HG02943 (cell line): ENCODE results near the gene MRPL3.
A peak's percentile ranks its signal among the peaks of the same experiment; 100 is the strongest.

ENCODE experiments used
- ATAC-seq: cut with Tn5 transposase; IDR thresholded peaks from one replicate; pipeline ENCODE4 v1.9.1; 2021; ENCODE audit warnings: mild to moderate bottlenecking, low read depth, moderate library complexity; ENCODE audit not compliant: unreplicated experiment

Gene MRPL3

GRCh38 chr3:131502530-131503319 lies at the start of gene MRPL3:
Gene MRPL3, minus strand, starts transcription at chr3:131502971. Its CDS starts 150 bp downstream, at chr3:131502821.
- ATAC-seq: peak; percentile 98

- ATAC-seq: no peak
These were observed 49.0 kb upstream of the MRPL3 start for GRCh38 chr3:131551761-131552160.

DNA sequence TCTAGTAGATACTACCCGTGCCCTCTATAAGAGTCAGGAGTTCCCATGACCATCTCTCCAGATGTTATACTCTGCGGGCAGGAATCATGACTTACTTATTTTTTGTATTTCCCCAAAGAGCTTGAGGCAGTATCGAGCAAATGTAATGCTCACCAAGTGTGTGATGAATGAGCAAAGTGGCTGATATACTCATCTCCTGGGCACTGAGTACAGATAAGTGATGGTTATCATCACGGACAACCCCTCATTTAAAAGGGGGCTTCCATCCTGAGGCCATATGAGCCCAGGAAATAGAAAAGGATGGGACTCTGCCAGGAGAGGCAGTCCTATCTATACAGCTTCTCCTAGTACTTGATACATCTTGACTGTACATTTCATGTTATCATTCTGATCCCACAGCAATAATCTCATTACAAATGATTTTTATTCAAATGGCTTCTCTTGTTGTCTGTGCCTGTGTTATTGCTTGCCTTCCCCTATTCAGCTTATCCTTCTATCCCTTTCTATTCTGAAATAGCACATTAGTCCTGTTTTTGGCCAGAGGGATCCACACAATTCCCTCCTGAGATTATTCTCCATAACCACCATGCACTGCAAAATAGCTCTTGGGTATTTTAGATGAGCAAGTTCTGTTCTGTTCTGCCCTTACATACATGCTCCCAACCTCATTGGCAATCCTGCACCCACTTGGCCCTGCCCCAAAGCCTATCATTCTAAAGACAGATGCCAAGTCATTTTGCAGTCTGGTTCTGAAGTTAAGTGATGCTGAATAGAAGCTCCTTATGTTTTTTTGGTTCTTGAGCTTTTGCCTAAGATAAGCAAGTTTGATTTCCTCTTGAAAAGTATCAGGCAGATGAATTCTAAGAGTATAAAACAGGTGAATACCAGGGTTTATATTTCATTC lies 48.0 kb upstream of the MRPL3 start:
- no peak for ATAC-seq

GRCh38 chr3:131549340-131549739 lies 46.6 kb upstream of the MRPL3 start:
- ATAC-seq: no peak

GRCh38 chr3:131547585-131547984 lies 44.8 kb upstream of the MRPL3 start:
- ATAC-seq: no peak

DNA sequence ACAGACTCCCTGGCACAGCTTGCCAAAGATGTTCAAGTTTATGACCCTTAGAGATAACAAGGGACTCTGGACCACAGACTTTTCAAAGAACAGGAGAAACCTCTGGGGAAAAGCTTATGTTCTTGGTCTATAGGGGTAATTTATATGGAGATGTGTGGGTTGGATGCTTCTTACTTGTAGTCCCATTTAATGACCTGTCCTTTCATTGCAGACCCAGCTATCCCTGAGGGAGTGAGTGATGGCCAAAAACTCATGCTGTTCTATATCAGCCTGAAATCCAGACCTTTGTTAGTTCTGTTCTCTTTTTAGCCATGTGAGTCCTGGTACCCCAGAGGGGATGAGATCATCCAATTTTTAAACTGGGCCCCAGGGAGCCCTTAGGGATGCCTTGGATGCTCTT lies 43.7 kb upstream of the MRPL3 start:
- ATAC-seq: no peak

DNA sequence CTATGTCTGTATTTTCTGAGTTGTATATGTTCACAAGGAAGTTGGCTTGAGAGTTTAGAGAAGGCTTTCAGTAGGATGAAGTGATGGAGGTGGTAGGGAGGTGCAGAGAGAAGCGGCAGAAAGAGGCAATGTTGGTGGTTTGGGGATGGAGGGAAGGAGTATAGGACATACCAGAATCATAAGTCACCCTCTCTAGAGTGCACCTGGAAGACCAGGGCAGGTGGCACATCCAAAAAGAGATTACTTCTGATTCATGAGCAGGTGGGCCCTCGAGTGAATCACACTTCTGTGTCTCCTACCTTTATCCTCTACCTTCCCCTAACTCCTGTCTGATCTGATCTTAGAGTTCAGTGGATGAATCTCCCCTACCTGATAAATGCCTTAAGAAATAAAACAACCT lies 41.8 kb upstream of the MRPL3 start:
- ATAC-seq: no peak

- no peak for ATAC-seq
These were observed 40.9 kb upstream of the MRPL3 start for GRCh38 chr3:131543714-131544113.

- no peak for ATAC-seq
These were observed 38.5 kb upstream of the MRPL3 start for GRCh38 chr3:131541288-131541687.

- ATAC-seq: no peak
These were observed 38.0 kb upstream of the MRPL3 start for GRCh38 chr3:131540821-131541220.

DNA sequence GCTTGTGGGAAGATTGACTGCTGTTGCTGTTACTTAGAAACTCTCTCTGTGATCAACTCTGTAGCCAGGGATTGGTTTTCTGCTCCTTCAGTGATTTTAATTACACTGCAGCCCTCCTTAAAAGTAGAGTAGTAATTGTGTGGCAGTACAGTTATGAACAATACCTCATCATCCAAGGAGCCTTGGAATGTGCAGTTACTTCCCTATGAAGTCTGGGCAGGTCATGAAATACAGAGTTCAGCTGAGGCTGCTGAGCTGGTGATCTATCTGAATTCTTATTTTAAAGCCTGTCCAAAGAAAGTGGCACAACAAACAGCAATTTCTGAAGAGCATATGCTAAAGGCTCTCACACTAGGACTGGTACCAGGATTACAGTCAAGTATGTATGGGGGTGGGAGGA lies 37.4 kb upstream of the MRPL3 start:
- ATAC-seq: no peak

- ATAC-seq: no peak
These were observed 36.2 kb upstream of the MRPL3 start for GRCh38 chr3:131538968-131539367.

- ATAC-seq: no peak
These were observed 34.8 kb upstream of the MRPL3 start for GRCh38 chr3:131537531-131537930.

DNA sequence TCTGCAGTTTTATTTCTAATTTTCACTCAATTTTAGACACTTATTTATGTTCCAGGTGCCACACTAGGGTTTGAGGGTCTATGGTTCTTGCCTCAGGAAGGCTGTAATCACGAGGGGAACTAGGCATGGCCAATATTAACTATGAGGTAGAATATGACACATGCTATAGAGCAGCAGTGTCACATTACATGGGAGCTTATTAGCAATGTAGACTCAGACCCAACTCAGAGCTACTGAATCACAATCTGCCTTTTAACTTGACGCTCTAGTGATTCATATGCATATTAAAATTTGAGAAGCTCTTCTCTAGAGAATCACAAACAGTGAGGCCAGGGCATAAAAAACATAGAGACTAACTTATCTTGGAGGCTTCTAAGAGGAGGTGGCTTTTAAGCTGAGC lies 32.8 kb upstream of the MRPL3 start:
- ATAC-seq: no peak

DNA sequence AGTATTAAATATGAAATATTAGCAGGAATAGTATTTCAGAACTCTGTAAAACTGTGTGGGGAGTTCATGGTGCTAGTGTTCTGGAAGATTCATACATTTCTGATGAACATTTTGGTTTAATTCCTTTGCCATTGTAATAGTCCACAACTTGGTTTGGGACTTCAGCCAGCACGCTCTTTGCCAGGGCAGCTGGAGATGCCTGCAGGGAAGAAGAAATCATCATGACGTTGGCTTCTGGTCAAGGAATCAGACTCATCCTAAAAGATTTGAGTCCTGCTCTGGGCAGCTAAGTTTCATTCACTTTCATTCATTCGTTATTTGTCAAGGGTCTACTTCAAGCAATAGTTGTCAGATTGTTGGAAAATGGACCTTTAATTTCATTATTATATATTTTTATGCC lies 32.4 kb upstream of the MRPL3 start:
- no peak for ATAC-seq

GRCh38 chr3:131532645-131533044 lies 29.9 kb upstream of the MRPL3 start:
- ATAC-seq: no peak

- ATAC-seq: no peak
These were observed 28.1 kb upstream of the MRPL3 start for GRCh38 chr3:131530843-131531242.

DNA sequence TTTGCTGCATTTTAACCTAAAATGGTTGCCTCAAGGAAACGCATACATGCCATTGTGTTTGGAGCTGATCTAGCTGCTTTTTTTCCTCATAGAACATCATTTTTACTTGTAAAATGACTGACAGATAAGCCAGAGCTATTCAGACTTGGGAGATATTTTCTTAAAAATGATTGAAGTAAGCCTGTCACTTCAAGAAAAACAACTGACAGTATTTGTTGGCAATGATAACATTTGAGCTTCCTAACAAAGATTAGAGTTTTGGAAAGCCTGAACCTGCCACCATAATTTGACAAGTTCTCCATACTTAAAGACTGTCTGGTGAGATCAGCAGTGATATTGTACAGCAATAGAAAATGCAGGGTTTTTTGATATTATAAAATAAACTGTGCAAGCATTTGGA lies 27.6 kb upstream of the MRPL3 start:
- ATAC-seq: no peak

- no peak for ATAC-seq
These were observed 24.1 kb upstream of the MRPL3 start for GRCh38 chr3:131526801-131527347.

- no peak for ATAC-seq
These were observed 15.9 kb upstream of the MRPL3 start for GRCh38 chr3:131518680-131519079.

GRCh38 chr3:131505421-131505820 lies 2.6 kb upstream of the MRPL3 start:
- no peak for ATAC-seq

DNA sequence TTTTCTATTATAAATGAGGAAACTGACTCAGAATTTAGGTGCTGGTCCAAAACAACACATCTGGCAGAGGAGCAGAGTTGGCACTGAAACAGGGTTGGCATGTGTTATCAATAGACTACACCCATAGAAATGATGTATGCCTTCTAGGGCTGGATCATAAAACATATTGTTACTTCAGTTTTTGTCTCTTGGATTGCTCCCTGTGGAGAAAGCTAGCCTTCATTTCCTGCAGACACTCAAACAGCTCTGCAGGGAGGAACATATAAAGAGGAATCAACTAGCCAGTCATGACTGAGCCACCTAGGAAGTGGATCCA lies 507 bp upstream of the MRPL3 start:
- ATAC-seq: no peak
